Endothelial cell (in vitro differentiated cells): ENCODE results near the gene EEF1AKMT1. TPM values are rescaled to one million over a fixed set of nuclear protein-coding genes. Genes with fewer than 3 reads are reported as not detected.
A peak's percentile ranks its signal among the peaks of the same experiment; 100 is the strongest.

Experiments
- DNase-seq: peaks from one replicate; pipeline ENCODE4 v3.0.0; 2021; ENCODE audit warnings: low spot score
- H3K27ac Mint-ChIP-seq: one replicate; pipeline ENCODE4 v1.8.0; 2021; ENCODE audit warnings: mixed read lengths, inconsistent platforms; ENCODE audit not compliant: unreplicated experiment
- H3K27me3 Mint-ChIP-seq: one replicate; pipeline ENCODE4 v1.8.0; 2021; ENCODE audit warnings: mild to moderate bottlenecking, moderate library complexity, mixed read lengths, inconsistent platforms; ENCODE audit not compliant: unreplicated experiment
- H3K36me3 Mint-ChIP-seq: one replicate; pipeline ENCODE4 v1.8.0; 2021; ENCODE audit warnings: mild to moderate bottlenecking, low read depth, mixed read lengths, inconsistent platforms; ENCODE audit not compliant: unreplicated experiment
- H3K4me1 Mint-ChIP-seq: one replicate; pipeline ENCODE4 v1.8.0; 2021; ENCODE audit warnings: mild to moderate bottlenecking, mixed read lengths, inconsistent platforms; ENCODE audit not compliant: unreplicated experiment
- H3K4me3 Mint-ChIP-seq: one replicate; pipeline ENCODE4 v1.8.0; 2021; ENCODE audit warnings: mild to moderate bottlenecking, mixed read lengths, inconsistent platforms; ENCODE audit not compliant: unreplicated experiment
- H3K9me3 Mint-ChIP-seq: one replicate; pipeline ENCODE4 v1.8.0; 2021; ENCODE audit warnings: mixed read lengths, inconsistent platforms; ENCODE audit not compliant: unreplicated experiment
- total RNA-seq: library from RNA; stranded (reverse); fragmentation: NEBNext Ultra II Directional; extraction: Animal tissue kit (Norgen Biotek cat#: 25700); gene quantifications from one replicate; pipeline ENCODE4 v1.2.1, GENCODE V29; 2021; ENCODE audit not compliant: unreplicated experiment
- TF ChIP-seq, protein P1 (sequence below): fragments of 200-600 bp; sonication (generic); IDR thresholded peaks from one replicate; pipeline ENCODE4 v1.5.0; 2021; ENCODE audit warnings: antibody characterized with exemption; ENCODE audit not compliant: unreplicated experiment

EEF1AKMT1 gene
- total RNA-seq, 1 donor from 2014 or later: 9.6 TPM

DNA sequence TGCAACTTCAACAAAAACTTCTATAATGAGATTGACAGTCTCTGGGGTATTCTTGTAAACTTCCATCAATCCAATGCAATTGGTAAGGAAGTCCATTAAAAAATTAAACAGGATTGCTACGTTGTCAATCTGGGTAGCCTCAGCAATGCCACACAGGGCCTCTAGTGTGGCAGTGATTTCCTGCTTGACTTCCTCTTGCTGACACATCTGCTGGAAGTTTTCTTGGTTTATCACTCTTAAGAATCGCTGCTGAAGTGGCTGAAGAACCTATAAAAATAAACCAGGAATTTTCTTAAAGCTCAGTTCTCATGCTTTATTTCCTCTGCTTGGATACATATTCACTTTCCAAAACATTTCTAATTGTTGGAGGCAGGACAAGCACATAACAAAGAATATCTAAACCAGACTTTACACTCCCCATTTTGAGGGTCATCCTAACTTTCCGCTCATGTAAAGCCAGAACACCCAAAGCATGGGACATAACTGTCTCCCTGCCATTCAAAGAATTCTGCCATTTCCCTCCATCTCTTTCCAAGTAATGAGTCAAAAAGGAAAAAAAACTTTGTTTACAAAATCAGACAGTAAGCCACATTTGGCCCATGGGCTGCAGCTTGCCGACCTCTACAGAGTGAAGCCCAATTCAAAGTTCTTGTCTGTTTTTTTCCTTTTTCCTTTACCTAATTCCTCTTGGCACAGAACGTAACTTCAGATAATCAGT lies 23.2 kb upstream of the EEF1AKMT1 start:
- Mint-ChIP-seq H3K4me3 (peak overlapping the region; percentile 23), H3K27ac (peak overlapping the region; percentile 95), H3K4me1 (peaks cover 55% of the 10 kb centered on the region), H3K27me3 (no peaks in the 10 kb centered on the region), H3K36me3 (peaks cover 4% of the 10 kb centered on the region), H3K9me3 (no peaks in the 10 kb centered on the region)
- no peak for DNase-seq
- TF ChIP-seq, protein P1, sequence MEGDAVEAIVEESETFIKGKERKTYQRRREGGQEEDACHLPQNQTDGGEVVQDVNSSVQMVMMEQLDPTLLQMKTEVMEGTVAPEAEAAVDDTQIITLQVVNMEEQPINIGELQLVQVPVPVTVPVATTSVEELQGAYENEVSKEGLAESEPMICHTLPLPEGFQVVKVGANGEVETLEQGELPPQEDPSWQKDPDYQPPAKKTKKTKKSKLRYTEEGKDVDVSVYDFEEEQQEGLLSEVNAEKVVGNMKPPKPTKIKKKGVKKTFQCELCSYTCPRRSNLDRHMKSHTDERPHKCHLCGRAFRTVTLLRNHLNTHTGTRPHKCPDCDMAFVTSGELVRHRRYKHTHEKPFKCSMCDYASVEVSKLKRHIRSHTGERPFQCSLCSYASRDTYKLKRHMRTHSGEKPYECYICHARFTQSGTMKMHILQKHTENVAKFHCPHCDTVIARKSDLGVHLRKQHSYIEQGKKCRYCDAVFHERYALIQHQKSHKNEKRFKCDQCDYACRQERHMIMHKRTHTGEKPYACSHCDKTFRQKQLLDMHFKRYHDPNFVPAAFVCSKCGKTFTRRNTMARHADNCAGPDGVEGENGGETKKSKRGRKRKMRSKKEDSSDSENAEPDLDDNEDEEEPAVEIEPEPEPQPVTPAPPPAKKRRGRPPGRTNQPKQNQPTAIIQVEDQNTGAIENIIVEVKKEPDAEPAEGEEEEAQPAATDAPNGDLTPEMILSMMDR: no peak

DNA sequence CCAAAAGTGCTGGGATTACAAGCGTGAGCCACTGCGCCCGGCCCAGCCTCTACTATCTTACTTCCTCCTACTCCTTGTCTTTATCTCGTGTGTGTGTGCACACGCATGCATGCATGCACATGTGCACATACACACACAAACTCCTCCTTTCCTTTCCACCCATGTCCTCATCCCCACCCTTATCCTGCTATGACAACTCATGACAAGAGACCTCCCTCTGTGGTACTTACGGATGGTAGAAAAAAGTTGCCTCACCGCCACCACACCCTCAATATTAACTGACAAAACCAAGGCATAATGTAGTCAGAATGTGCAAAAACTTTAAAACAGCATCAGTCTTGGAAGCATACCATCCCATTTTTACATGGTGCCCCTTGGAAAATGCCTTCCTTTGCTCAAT lies 15.9 kb upstream of the EEF1AKMT1 start:
- no peak overlapping the region for H3K27ac Mint-ChIP-seq
- no peaks in the 10 kb centered on the region for H3K9me3 Mint-ChIP-seq
- H3K4me1 Mint-ChIP-seq: peaks cover 40% of the 10 kb centered on the region
- no peak for DNase-seq
- H3K4me3 Mint-ChIP-seq: peak overlapping the region; percentile 4
- peaks cover 10% of the 10 kb centered on the region for H3K36me3 Mint-ChIP-seq
- TF ChIP-seq, protein P1: no peak
- peaks cover 5% of the 10 kb centered on the region for H3K27me3 Mint-ChIP-seq

DNA sequence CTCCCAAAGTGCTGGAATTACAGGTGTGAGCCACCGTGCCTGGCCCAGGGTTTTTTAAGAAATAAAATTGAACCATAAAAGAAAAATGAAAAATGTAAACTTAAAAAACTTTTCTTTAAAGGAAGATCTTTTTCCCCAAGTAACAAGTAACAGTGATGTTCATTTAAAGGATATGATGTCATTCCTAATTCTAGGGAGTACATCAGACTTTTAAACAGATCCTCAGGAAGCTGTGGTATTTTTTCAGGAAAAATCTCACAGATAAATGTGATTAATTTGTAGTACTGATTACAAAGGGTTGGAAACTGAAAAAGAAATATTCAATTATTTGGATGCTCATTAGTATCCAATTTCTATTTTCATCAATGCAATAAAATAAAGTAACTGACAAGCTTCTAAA lies 14.6 kb upstream of the EEF1AKMT1 start:
- TF ChIP-seq, protein P1: no peak
- peaks cover 33% of the 10 kb centered on the region for H3K4me1 Mint-ChIP-seq
- no peak for DNase-seq
- H3K27ac Mint-ChIP-seq: no peak overlapping the region
- H3K4me3 Mint-ChIP-seq: no peak overlapping the region
- peaks cover 21% of the 10 kb centered on the region for H3K36me3 Mint-ChIP-seq
- H3K9me3 Mint-ChIP-seq: no peaks in the 10 kb centered on the region
- H3K27me3 Mint-ChIP-seq: peaks cover 7% of the 10 kb centered on the region

DNA sequence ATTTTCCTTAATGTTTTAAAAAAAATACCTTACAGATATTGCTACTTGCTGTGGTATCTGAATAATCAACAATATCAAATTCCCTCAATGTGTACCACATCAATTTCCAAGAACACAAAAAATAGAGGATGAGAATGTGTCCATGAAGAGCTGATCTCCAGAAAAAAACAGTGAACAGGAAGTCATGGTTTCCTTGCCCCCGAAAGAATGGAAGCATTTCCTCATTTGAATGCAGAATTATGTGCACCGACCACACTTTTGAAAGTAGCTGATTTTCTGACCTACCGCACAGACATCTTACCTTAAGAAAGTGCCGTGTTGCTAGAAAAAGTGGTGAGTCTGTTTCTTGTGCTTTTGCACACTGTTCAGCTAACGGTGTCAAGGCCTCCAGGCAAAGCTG lies 13.4 kb upstream of the EEF1AKMT1 start:
- Mint-ChIP-seq H3K9me3 (no peaks in the 10 kb centered on the region), H3K27ac (peak overlapping the region; percentile 93), H3K4me3 (no peak overlapping the region), H3K4me1 (peaks cover 35% of the 10 kb centered on the region), H3K36me3 (peaks cover 25% of the 10 kb centered on the region), H3K27me3 (peaks cover 7% of the 10 kb centered on the region)
- TF ChIP-seq, protein P1: no peak
- DNase-seq: no peak

DNA sequence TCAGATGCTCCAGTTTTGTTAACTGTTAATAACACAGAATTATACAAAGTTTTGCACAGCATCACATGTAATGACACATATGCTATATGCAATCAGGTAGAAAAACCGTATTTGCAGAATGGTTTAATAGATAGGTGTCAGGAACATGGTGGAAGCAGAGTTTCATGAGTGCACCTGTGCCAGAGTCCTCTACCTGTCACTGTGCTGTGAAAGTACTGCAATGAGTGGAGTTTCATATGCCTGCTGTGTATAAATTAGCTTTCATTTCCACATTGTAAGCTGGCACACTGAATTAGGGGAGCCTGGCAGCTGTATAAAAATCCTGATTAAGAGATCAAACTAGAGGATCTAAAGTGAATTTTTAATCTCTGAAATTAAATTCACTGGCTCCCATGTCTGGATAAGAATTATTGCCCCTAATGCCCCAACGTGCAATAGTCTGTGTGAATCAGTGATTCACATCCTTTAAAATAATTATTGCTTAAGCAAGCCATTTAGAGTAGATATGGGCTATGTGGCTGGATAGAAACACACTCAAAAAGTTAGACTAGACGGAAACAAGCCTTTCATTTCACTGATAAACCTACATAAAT lies 8.5 kb upstream of the EEF1AKMT1 start:
- Mint-ChIP-seq H3K9me3 (no peaks in the 10 kb centered on the region), H3K36me3 (peaks cover 18% of the 10 kb centered on the region), H3K4me1 (peaks cover 13% of the 10 kb centered on the region), H3K27me3 (peaks cover 4% of the 10 kb centered on the region), H3K4me3 (no peak overlapping the region), H3K27ac (no peak overlapping the region)
- no peak for DNase-seq
- TF ChIP-seq, protein P1: no peak
